Loucy (cell line): ENCODE measurements around the gene DENND4B.

Experiments
- H2AFZ ChIP-seq: fragments of 200-600 bp; sonication (generic); 2 replicates; pipeline ENCODE4 v1.6.0; 2016; ENCODE audit warnings: antibody characterized with exemption, mild to moderate bottlenecking, low read length, moderate library complexity
- H3F3A ChIP-seq: fragments of 200-600 bp; 2 replicates; pipeline ENCODE4 v1.6.0; 2016; ENCODE audit warnings: antibody characterized with exemption, low read depth, mild to moderate bottlenecking
- H3K27me3 ChIP-seq: fragments of 200-600 bp; sonication (generic); 2 replicates; pipeline ENCODE4 v1.6.1; 2014; ENCODE audit warnings: low read length, mild to moderate bottlenecking; ENCODE audit not compliant: insufficient read depth, poor library complexity, severe bottlenecking
- H3K36me3 ChIP-seq: fragments of 200-600 bp; sonication (generic); 2 replicates; pipeline ENCODE4 v1.6.1; 2016; ENCODE audit warnings: low read length; ENCODE audit not compliant: insufficient read depth
- H3K4me1 ChIP-seq: fragments of 200-600 bp; sonication (generic); 2 replicates; pipeline ENCODE4 v1.5.1; 2014; ENCODE audit warnings: low read length, mild to moderate bottlenecking; ENCODE audit not compliant: insufficient read depth, poor library complexity, severe bottlenecking
- H3K4me2 ChIP-seq: fragments of 200-600 bp; sonication (generic); 2 replicates; pipeline ENCODE4 v1.6.0; 2014; ENCODE audit warnings: antibody characterized with exemption, low read length, low read depth, mild to moderate bottlenecking; ENCODE audit not compliant: poor library complexity, severe bottlenecking
- H3K4me3 ChIP-seq: fragments of 200-600 bp; sonication (generic); 2 replicates; pipeline ENCODE4 v1.5.1; 2014; ENCODE audit warnings: low read length, mild to moderate bottlenecking, mixed read lengths; ENCODE audit not compliant: poor library complexity, severe bottlenecking
- H3K79me2 ChIP-seq: fragments of 200-600 bp; sonication (generic); 2 replicates; pipeline ENCODE4 v1.6.1; 2014; ENCODE audit warnings: low read length; ENCODE audit not compliant: insufficient read depth
- H3K9ac ChIP-seq: fragments of 200-600 bp; sonication (generic); 2 replicates; pipeline ENCODE4 v1.6.0; 2014; ENCODE audit warnings: mild to moderate bottlenecking, low read depth, low read length, moderate library complexity; ENCODE audit not compliant: poor library complexity, severe bottlenecking
- H3K9me2 ChIP-seq: fragments of 200-600 bp; sonication (generic); replicated peaks from 2 replicates; pipeline ENCODE4 v1.6.1; 2016; ENCODE audit warnings: low read depth, low read length, mixed read lengths
- H3K9me3 ChIP-seq: fragments of 200-600 bp; sonication (generic); 2 replicates; pipeline ENCODE4 v1.6.1; 2014; ENCODE audit warnings: mild to moderate bottlenecking, antibody characterized with exemption, low read length, low read depth; ENCODE audit not compliant: insufficient read depth
- H4K20me1 ChIP-seq: fragments of 200-600 bp; sonication (generic); 2 replicates; pipeline ENCODE4 v1.6.0; 2014; ENCODE audit warnings: antibody characterized with exemption, low read length, mild to moderate bottlenecking; ENCODE audit not compliant: insufficient read depth, poor library complexity, severe bottlenecking
- EZH2phosphoT487 ChIP-seq: fragments of 200-600 bp; IDR thresholded peaks from 2 replicates; pipeline ENCODE4 v1.6.1; 2018; ENCODE audit warnings: antibody characterized with exemption, mild to moderate bottlenecking, moderate library complexity, borderline replicate concordance
- TF ChIP-seq, protein P1 (sequence below): fragments of 200-600 bp; sonication (generic); conservative IDR thresholded peaks from 2 replicates; pipeline ENCODE4 v1.5.1; 2014; ENCODE audit warnings: mild to moderate bottlenecking, antibody characterized with exemption, low read length

DENND4B gene

DNA sequence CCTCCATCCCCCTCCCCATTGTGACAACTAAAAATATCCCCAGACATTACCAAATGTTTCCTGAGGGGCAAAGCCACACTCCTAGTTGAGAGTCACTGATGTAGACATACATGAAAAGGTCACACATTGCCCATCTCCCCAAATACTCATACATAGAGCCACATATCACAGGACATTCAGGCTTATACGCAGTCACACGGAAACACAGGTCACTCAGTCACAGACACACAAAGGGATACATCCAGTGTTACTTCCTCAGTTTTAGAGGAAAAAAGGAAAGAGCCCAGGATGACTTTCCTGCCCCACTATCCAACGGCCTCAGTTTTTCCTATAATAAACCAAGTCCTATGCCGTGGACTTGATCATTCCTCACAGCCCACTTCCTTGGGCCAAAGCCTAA, 14.9 kb upstream of the DENND4B start:
- H3K4me1 ChIP-seq = peaks cover 49% of the 10 kb centered on the region
- no peaks in the 10 kb centered on the region for H3K36me3 ChIP-seq
- H3K9me3 ChIP-seq = no peaks in the 10 kb centered on the region
- peak overlapping the region; percentile 94 for H3K4me2 ChIP-seq
- H3F3A ChIP-seq = no peaks in the 10 kb centered on the region
- TF ChIP-seq, protein P1, sequence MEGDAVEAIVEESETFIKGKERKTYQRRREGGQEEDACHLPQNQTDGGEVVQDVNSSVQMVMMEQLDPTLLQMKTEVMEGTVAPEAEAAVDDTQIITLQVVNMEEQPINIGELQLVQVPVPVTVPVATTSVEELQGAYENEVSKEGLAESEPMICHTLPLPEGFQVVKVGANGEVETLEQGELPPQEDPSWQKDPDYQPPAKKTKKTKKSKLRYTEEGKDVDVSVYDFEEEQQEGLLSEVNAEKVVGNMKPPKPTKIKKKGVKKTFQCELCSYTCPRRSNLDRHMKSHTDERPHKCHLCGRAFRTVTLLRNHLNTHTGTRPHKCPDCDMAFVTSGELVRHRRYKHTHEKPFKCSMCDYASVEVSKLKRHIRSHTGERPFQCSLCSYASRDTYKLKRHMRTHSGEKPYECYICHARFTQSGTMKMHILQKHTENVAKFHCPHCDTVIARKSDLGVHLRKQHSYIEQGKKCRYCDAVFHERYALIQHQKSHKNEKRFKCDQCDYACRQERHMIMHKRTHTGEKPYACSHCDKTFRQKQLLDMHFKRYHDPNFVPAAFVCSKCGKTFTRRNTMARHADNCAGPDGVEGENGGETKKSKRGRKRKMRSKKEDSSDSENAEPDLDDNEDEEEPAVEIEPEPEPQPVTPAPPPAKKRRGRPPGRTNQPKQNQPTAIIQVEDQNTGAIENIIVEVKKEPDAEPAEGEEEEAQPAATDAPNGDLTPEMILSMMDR = no peak
- TF ChIP-seq EZH2phosphoT487 = no peak
- peak overlapping the region; percentile 85 for H3K9ac ChIP-seq
- H3K9me2 ChIP-seq = no peaks in the 10 kb centered on the region
- no peaks in the 10 kb centered on the region for H3K27me3 ChIP-seq
- H2AFZ ChIP-seq = no peak overlapping the region
- H4K20me1 ChIP-seq = peaks cover 18% of the 10 kb centered on the region
- H3K4me3 ChIP-seq = peak overlapping the region; percentile 80
- H3K79me2 ChIP-seq = peaks cover 63% of the 10 kb centered on the region

DNA sequence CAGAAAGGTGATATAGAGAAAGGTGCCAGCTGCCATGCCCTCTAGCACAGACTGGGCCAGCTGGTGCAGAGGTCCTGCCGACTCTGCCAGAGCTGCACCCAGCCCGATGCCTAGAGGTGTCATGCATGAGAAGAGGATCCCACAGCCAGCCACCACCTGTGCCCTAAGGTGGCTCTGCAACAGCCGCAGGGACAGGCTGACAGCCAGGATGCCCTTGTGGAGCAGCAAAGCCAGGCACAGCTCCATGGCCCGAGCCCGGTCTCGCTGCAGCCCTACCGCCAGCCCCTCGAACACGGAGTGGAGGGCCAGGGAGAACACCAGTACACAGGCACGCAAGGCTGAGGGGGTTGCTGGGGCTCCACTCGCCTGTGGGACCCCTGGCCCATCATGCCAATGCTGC, 13.7 kb upstream of the DENND4B start:
- TF ChIP-seq, protein P1 = no peak
- TF ChIP-seq EZH2phosphoT487 = no peak
- H3K27me3 ChIP-seq = no peaks in the 10 kb centered on the region
- H3K4me2 ChIP-seq = no peak overlapping the region
- no peak overlapping the region for H2AFZ ChIP-seq
- H4K20me1 ChIP-seq = peaks cover 29% of the 10 kb centered on the region
- no peak overlapping the region for H3K4me3 ChIP-seq
- peaks cover 63% of the 10 kb centered on the region for H3K79me2 ChIP-seq
- no peaks in the 10 kb centered on the region for H3K9me3 ChIP-seq
- H3K9ac ChIP-seq = no peak overlapping the region
- no peaks in the 10 kb centered on the region for H3F3A ChIP-seq
- no peaks in the 10 kb centered on the region for H3K36me3 ChIP-seq
- peaks cover 53% of the 10 kb centered on the region for H3K4me1 ChIP-seq
- H3K9me2 ChIP-seq = no peaks in the 10 kb centered on the region

DNA sequence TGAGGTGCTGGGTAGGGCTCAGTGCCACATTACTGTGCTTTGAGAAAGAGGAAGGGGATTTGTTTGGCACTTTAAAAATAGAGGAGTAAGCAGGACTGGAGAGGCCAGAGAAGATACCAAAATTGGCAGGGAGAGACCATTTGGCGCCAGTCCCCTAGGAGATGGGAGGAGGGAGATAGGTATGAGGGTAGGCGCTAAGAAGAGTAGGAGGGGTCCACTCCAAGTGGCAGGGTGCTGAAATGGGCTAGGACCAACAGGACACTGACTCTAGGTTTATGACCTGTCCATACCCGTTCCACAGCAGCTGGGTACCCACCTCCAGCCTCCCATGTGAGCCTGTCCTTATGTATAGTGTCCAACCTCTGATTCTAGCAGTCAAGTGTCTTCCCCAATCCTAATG, 12.9 kb upstream of the DENND4B start:
- no peaks in the 10 kb centered on the region; the same call in 1 of the 2 replicates for H3K36me3 ChIP-seq
- H3K9ac ChIP-seq = peak overlapping the region; percentile 43
- peak overlapping the region; percentile 51 for H3K4me2 ChIP-seq
- no peaks in the 10 kb centered on the region for H3F3A ChIP-seq
- H3K27me3 ChIP-seq = no peaks in the 10 kb centered on the region
- H3K9me3 ChIP-seq = no peaks in the 10 kb centered on the region
- no peak overlapping the region for H2AFZ ChIP-seq
- peaks cover 59% of the 10 kb centered on the region for H3K4me1 ChIP-seq
- H3K9me2 ChIP-seq = no peaks in the 10 kb centered on the region
- TF ChIP-seq, protein P1 = no peak
- no peak for TF ChIP-seq EZH2phosphoT487
- no peak overlapping the region for H3K4me3 ChIP-seq
- peaks cover 35% of the 10 kb centered on the region for H4K20me1 ChIP-seq
- peaks cover 64% of the 10 kb centered on the region for H3K79me2 ChIP-seq
